KG1 (cell line): ENCODE measurements around the gene PITPNB.
A peak's percentile ranks its signal among the peaks of the same experiment; 100 is the strongest.

Experiments used
- DNase-seq: peaks from one replicate; lab custom pipeline; 2025; lab: John Stamatoyannopoulos, UW

Gene PITPNB

DNA sequence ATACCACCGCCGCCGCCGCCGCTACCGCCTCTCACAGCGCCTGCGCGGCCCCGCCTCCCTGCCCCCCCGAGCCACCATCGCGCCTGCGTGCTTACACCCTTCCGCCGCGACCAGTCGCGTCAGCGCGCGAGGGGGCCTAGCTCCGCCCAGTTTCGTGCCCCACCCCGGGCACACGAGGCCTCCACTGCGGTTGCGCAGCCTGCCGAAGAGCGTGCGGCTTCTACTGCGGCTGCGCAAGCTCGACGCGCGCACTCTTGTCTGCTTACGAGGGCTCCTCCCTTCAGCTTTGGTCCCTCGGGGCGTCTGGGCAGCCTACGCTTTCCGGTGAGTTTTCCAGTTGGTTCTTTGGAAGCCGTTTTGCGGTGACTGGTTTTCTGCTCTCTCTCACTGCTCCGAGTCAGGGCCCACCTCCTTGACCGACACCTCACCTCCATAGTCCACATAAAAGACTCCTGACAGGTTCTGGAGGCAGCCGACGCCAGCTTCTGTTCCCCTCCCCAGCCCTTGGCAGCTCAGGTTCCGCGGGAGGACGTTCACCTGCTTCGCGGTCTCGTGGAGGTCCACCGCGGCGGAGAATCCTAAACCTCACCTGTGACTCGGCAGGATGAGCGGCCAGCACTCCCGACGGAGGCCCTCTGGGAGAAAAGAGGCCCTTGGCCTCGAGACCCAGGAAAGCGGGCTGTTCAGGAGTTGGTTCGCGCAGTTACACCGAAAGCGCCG is at the start of gene PITPNB:
PITPNB (minus strand) TSS at position 35 of the 720 bp plus-strand sequence. CDS start 65 bp downstream, outside the sequence.
- peak; percentile 97 for DNase-seq

DNA sequence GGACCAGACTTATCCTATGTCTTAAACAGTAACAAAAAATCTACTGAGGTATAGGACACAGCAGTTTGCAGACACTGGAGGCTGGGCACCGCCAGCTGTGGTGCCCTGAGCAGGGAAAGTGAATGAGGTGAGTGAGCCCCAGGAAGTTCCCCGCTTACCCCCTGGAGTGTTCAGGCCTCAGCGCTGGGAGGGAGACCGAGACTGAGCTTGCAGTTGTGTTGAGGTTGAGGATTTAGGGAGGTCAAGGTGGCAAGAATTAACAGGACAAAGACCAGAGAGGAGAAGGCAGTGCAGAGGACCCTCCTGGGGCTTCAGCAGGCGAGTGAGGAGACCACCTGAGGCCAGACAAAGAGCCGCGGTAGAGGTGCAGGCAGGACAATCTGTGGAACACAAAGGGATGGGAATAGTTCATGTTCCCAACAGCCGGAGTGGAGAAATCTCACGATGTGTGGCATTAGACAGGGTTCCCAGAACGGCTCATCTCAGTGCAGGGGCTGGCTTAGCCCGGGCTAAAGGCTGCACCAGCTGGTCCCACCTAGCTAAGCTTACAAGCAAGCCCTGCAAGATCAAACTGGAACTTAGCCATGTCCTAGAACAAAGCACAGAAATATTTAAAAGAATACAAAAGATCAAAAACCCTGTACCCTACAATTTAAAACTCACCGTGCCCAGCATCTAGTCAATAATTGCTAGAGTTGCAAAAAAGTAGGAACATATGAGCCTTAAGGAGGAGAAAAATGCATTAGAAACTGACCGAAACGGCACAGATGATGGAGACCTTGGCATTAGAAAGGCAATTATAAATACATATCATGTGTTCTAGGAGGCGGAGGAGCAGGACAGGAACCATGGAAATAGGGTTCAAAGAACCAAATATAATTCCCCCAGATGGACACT is 47.4 kb upstream of the PITPNB start:
- no peak for DNase-seq

DNA sequence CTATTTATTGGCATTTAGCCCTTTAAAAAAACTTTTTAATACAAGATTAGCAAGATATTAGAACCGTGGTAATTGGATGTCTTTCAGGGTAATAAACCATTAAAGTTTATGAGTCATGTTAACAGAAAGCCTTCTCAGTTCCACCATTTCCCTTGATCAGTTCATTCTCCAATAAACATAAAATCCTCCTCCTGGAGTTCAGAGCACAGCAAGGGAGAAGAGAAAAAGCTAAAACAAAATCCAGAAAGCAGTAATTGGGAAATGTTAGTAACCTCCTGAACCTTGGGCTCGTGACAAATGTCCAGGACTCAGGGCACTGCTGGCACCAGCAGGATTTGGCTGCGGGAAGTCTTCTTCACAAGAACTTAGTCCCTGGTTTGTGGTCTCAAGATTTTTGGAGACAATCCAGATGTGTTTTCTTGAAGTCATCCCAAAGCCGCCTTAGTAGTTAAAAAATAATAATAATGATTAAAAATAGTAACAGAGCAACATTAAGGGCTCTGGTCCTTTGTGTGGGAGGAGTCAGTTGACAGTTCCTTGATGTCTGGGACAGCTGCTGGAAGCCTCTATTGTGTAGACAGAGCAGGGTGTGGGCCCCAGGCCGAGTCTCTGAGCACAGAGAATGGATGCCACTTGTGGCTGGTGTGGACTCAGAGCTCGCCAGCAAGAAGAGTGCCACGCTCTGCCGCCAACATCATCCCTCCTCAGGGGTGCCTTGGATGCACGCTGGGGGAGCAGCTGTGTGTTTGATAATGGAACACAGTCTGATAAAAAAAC is 43.4 kb upstream of the PITPNB start:
- no peak for DNase-seq

DNA sequence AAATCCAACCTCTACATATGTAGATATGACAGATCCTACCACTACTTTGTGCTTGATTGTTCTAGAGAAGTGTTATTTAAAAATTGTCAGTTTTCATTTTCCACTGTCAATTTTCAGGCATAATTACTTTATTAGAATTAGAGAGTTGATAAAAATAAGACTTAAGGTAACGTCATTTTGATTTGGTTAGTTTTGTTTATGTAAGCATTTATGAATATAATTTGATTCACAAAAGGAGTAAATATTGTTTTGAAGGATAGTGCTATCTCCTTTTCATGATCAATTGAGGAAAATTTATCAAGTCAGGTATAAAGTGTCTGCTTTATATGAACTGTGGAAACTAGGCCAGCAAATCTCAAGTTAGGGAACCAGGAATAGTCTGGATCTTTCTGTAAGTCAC is 42.6 kb upstream of the PITPNB start:
- no peak for DNase-seq

DNA sequence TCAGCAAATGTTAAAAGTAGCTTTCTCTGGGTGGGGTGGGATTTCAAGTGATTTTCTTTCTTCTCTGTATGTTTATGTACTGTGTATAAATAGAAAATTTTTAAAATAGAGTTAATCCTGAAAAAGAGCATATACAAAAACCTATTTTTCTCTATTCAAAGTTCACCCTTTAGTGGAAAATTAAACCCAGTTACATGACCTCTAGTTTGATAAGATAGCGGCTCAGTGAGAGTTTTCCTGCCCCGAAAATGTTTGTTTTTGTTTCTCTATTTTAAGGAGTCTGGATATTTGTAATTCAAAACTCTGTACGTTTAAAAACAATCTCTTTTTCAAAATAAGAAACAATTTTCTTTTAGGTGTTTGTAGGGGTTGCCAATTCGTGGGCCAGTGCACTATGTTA is 42.1 kb upstream of the PITPNB start:
- DNase-seq: no peak

DNA sequence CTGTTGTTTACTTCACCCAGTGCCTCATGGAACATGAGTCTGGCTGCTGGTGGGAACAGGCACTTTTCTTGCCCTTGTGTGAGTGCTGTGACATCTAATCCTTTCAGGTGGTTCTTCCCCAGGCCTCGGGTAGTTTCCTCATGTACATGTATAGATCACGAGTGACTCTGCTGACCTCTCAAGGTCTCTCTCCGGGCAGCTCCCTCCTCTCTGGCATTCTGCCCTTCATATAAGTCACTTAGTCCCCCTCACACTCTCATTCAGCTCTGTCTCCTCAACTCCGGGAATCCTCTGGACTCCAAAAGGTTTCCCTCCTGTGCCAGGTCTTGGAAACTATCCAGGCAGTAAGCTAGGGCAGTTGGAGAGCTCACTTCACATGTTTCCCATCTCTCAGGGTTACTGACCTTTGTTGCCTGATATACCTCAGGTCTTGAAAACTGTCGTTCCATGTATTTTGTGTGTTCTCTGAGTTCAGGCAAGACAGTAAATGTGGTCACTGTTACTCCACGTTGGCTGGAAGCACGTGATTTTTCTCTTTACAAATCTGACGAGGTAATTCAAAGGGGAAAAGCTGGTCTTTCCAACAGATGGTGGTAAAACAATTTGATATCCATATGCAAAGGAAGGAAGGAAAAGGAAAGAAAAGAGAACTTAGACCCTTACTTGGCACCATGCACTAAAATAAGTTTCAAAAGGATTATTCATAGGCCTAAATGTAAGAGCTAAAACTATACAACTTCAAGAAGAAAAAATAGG is 40.5 kb upstream of the PITPNB start:
- no peak for DNase-seq

DNA sequence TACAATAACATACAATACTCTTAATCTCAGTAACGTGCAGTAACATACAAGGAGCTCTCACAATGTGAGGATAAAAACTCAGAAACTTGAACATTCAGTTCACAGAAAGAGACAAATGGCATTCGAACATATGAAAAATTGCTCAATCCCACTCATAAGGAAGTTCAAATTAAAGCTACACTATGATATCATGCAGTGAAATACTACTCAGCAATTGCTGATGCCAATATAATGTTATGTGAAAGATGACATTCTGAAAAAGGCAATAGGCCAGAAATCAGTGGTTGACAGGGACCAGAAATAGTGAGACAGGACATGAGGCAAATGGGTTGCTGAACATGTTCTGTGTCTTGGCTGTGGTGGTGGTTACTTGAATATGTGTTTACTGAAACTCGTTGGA is 33.7 kb upstream of the PITPNB start:
- DNase-seq: no peak

DNA sequence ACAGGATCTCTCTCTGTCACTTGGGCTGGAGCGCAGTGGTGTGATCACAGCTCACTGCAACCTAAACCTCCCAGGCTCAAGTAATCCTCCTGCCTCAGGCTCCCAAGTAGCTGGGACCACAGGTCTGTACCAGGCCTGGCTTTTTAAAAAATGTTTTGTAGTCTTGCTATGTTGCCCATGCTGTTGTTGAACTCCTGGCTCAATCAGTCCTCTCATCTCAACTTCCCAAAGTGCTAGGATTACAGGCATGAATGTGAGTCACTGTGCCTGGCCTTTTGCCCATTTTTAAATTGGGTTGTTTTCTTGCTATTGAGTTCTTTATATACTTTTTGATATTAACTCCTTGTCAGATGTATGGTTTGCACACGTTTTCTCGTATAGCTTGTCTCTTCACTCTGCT is 33.0 kb upstream of the PITPNB start:
- DNase-seq: no peak

DNA sequence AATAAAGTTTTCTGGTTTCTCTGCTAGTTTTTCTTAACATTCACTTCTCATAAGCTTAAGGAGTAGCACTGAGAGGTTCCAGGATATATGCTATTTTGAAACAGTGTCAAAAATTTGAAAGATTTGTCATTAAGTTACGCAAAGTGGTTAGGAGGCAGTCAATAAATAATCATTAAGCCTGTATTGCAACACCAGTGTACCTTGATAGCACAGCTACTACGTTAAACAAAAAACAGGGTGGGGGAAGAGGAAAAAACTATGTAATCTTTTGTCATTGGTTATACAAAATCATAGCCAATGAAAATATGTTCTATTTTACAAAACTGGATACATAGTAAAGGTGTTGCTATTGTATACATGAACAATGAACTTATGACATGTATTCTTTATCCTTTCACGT is 30.4 kb upstream of the PITPNB start:
- DNase-seq: no peak

DNA sequence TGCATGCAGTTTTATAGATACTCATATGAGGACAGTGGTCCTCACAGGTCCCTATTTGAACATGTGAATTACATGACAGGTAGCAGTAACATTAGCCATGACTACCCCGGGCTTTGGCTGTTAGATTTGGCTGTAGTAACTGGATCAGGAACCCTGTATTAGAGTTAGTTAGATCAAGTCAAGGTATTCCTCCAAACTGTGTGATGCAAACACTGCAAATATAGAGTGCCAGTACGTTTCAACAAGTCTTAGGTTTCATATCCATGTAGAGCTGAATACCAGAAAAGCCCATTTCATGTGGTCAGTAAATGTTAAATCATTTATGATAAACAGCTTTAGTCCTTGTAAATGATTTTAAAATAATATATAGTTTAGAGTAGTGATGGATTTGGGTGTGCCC is 29.5 kb upstream of the PITPNB start:
- no peak for DNase-seq

DNA sequence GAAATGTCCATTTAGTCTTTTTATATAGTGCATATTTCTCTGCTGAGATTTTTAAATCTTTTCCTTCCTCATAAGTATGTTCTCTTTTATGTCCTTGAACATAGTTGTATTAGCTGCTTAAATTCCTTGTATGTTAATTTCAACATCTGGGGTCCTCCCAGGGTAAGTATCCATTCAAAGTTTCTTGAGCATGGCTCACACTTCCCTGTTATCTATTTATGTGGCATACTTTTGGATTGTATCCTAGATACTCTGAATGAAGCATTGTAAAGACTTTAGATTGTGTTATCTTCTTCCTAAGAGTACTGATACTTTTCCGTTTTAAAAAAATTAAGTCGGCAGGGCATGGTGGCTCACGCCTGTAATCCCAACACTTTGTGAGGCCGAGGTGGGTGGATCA is 28.4 kb upstream of the PITPNB start:
- no peak for DNase-seq

DNA sequence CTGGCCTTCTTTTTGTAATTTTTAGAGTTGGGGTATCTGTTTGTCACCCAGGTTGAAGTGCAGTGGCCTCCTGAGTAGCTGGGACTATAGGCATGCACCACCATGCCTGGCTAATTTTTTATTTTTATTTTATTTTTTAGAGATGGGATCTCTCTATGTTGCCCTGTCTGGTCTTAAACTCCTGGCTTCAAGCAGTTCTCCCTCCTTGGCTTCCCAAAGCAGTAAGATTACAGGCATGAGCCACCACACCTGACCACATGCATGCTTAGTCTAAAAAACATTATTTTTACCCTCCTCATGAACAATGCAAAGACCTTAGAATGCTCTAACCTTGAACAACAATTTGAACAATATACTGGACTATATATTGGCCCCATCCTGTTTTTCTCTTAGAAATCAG is 22.1 kb upstream of the PITPNB start:
- DNase-seq: no peak

DNA sequence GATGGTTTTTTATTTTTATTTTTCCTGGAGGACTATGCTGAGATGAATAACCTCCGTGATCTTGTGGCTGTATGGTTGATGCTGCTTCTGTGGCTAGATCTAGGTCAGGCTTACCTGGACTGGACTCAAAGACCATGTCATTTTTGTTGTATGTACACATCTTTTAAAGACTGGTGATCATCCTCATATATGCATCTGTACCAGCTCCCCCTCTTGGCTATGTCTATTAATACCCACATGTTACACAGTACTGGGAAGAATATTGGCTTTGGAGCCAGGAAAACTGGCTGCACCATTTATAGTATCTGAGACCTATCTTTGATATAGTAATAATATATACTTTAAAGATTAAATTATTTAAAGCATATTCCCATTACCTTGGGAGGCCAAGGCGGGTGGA is 18.4 kb upstream of the PITPNB start:
- no peak for DNase-seq

DNA sequence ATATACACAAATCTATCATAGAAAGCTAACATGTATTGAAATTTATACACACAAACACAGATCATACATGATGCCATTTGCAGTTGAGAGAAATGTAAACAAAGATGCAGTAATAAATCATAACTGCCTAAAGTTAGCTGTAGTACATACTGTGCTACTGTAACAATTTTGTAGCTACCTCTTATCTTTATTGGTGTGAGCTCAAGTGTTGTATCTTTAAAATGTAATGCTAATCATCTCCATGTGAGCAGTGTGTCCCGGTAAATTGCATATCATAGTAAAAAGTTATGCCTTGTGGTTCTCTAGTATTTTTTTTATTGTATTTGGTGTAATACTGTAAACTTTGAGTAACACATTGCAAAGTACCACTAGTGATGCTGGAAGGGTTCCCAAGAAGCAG is 16.8 kb upstream of the PITPNB start:
- no peak for DNase-seq

DNA sequence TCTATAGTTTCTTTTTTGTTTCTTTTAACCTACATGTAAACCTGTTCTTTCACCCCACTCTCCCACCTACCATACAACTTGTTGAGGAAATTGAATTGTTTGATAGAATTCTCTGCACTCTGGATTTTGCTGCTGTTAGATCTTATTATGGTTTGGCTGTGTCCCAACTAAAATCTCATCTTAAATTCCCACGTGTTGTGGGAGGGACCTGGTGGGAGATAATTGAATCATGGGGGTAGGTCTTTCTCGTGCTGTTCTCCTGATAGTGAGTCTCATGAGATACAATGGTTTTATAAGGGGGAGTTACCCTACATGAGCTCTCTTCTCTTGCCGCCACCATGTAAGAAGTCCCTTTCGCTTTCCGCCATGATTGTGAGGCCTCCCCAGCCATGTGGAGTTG is 15.0 kb upstream of the PITPNB start:
- DNase-seq: no peak

DNA sequence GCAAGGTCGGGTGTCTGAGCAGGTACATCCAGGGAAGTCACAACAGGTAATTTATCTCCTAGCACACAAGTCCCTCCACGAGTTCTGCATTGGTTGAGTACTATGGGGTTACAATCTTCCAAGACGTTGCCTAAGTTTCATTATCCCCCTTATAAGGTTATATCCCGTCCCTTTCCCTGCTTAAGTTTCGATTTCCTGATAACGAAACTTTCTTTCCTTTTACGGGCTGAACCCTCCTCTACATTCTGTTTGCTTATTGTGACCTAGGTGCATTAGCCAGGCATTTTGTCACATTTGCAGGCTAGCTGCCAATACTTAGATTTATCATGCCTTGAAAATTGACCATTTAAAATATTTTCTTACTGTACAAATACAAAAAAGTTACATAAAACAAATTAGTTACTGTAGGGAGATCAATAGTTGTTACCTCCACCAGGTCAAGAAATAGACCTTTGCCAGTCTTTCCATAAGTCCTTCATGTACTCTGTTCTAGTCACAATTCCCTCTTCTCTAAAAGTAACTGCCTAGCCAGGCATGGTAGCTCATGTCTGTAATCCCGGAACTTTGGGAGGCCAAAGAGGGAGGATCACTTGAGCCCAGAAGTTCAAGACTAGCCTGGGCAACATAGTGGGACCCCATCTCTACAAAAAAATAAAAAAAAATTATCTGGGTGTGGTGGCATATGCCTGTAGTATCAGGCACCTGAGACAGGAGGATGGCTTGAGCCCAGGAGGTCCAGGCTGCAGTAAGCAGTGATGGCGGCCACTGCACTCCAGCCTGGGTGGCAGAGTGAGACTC is 14.3 kb upstream of the PITPNB start:
- DNase-seq: no peak

DNA sequence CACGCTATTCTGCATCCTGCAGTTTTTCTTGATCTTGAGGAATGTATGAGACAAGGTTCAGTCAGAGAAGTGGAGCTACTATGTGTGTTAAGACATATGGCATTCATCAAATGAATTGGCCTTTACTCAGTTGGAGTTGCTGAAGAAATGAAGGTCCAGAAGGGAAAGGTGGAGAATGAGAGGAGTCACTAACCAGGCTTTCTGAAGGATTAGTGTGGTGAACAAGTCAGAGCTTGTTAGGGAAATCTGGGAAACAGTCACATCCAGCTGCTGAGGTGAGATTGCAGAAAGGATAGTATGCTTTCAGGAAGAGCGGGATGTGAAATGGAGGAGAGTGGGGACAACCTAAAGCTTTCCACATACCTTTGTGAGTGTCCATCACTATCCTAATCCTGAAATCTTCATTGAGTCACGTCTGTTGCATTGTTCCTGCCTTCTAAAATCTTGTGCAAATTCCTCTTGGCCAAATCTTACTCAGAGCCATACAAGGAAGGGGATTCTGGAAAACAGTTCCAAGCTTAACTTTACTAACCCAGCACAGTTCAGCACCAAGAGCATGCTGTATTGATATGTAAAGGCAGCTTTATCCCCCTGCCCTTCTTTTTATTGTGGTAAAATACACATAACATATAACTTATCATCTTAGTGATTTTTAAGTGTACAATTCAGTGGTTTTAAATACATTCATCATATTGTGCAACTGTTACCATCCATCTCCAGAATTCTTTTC is 11.4 kb upstream of the PITPNB start:
- no peak for DNase-seq

DNA sequence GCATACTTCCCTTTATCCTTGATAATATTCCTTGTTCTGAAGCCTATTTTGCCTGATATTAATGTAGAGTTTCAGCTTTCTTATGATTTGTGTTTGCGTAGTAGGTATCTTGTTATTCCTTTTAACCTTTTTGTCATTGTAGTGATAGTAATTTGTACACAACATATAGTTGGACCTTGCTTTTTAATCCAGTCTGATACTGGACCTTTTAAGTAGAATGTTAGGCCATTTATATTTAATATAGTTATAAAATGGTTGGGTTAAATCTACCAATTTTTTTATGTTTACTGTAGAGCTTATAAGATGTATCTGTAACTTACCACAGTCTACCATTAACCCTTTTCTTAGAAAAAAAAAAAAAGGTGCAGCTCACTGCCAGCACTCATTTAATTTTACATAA is 8.6 kb upstream of the PITPNB start:
- DNase-seq: no peak

DNA sequence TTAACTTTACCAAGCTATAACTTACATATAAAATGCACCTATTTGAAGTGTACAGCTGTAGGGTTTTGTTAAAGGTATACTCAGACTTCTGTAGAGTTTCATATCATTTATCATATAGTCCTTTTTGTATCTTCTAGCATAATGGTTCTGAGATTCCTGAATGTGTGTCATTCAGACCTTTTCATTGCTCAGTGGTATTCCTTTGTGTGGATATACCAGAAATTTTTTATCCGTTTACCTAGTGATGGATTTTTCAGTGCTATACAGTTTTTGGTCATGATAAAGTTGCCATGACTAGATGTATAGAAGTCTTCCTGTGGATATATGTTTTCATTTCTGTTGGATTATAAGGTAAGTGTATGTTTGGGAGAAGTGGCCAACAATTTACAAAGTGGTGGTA is 6.3 kb upstream of the PITPNB start:
- DNase-seq: no peak
